ENCODE measurements around the gene IL24.
"Not testable (repeated sequence)": the region's sequence is repeated elsewhere in the genome, so short reads cannot be mapped to it uniquely, and the experiment has no call there.

IL24 gene, protein sequence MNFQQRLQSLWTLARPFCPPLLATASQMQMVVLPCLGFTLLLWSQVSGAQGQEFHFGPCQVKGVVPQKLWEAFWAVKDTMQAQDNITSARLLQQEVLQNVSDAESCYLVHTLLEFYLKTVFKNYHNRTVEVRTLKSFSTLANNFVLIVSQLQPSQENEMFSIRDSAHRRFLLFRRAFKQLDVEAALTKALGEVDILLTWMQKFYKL

DNA sequence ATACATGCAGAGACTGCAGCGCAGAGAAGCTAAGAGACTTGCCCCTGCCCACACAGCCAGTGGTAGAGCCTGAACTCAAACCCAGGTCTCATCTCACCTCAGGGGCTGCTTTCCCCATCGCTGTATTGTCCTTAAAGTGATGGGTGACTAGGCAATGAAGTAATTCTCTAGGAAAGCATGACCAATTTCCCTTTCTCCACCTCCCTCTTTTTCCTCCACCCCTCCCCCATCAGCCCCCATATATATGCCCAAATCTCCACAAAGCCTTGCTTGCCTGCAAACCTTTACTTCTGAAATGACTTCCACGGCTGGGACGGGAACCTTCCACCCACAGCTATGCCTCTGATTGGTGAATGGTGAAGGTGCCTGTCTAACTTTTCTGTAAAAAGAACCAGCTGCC, at the start of gene IL24:
Gene IL24 (plus strand): TSS at position 269 of the 400 bp plus-strand sequence. CDS start 390 bp downstream, outside the sequence.
- peak; percentile 69 for DNase-seq

DNA sequence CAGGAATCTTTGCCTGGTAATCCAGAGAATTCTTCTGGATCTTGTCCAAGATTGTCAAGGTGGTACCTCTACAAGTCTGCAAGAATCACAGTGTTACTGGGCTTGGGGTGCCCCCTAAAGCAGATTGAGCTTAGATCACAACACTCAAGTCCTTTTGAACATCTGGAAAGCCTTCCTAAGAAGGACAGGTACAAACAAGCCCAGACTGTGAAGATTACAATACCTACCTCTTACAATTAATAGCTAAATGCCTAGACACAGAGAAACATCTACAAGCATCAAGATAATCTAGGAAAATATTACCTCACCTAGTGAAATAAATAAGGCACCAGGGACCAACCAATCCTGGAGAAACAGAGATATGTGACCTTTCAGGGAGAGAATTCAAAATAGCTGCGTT, 49.3 kb upstream of the IL24 start:
- no peak for DNase-seq

DNA sequence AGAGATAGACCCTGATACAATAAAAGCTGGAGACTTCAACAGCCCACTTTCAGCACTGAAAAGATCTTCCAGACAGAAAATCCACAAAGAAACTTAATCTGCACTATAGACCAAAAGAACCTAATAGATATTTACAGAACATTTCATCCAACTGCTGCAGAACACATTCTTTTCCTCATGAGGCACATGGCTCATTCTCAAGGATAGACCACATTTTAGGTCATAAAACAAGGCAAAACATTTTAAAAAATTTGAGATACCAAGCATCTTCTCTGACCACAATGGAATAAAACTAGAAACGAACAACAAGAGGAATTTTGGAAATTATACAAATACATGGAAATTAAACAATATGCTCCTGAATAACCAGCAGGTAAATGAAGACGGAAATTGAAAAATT, 46.8 kb upstream of the IL24 start:
- no peak for DNase-seq

DNA sequence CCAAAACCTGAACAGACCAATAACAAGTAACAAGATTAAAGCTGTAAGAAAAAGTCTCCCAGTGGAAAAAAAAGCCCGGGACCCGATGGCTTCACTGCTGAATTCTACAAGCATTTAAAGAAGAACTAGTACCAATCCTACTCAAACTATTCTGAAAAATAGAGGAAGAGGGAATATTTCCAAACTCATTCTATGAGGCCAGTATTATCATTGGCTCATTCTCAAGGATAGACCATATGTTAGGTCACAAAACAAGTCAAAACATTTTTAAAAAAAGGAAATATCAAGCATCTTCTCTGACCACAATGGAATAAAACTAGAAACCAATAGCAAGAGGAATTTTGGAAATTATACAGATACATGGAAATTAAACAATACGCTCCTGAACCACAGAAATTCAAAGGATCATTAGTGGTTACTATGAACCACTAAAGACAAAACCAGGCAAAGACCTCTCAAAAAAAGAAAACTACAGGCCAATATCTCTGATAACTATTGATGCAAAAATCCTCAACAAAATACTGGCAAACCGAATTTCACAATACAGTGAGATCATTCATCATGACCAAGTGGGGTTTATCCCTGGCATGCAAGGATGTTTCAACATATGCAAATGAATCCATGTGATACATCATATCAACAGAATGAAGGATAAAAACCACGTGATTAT, 45.8 kb upstream of the IL24 start:
- no peak for DNase-seq

DNA sequence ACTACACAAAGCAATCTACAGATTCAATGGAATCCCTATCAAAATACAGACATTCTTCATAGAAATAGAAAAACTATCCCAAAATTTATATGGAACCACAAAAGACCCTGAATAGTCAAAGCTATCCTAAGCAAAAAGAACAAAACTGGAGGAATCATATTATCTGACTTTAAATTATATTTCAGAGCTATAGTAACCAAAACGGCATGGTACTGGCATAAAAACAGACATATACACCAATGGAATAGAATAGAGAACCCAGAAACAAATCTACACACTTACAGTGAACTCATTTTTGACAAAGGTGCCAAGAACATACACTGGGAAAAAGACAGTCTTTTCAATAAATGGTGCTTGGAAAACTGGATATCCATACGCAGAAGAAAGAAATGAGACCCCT, 44.6 kb upstream of the IL24 start:
- DNase-seq = not testable (repeated sequence)

DNA sequence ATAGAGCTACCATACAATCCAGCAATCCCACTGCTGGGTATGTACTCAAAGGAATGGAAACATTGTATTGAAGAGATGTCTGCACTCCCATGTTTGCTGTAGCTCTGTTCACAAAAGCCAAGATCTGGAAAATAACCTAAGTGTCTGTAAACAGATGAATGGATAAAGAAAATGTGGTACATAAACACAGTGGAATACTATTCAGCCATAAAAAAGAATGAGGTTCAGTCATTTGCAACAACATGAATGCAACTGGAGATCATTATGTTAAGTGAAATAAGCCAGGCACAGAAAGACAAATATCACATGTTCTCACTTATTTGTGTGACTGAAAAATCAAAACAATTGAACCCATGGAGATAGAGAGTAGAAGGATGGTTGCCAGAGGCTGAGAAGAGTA, 43.5 kb upstream of the IL24 start:
- DNase-seq = not testable (repeated sequence)

DNA sequence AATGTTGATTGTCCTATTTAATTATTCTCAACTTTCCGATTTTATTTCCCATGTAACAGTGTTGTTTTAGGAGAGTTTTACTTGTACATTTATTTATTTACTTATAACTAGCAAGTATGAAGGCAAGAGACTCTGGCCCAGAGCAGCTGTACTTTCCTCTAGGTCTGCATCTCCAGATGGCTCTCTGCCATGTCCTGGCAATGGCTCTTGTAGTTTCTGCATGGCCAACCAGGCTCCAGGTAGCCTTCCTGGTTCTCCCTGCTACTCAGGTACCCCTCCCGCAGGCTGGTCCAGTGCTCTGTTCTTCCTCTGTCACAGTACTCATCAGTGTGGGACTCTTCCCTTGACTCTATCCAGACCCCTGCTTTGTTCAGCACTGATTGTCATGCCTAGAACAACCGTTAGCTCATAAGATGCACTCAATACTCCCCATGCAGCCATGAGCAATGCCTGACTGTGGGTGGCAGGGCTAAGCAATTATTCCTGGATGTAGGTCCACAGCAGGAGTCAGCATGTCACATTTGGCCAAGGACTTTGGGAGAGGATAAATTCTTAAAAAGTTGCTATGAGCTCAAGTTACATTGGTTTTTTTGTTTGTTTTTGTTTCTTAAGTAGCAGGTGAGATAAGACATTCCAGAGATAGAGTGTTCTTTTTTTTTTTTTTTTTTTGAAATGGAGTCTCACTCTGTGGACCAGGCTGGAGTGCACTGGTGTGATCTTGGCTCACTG, 42.7 kb upstream of the IL24 start:
- DNase-seq = no peak

DNA sequence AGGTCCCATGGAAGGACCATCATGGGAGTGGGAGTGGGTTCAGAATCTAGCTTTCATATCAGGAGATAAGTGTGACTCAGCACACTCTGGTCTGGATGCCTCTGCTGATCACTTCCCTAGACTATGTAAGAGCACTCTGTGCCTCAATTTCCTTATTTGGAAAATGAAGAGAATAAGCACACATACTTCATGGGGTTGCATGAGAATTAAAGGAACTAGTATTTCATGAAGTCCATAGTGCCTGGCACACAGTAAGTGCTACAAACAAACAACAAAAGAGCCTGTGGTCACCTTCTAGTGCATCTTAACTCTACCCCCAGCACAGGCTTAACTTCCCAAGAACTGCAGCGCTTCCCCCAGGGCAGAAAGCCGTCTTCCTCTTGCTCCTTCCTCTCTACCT, 41.4 kb upstream of the IL24 start:
- DNase-seq = no peak

DNA sequence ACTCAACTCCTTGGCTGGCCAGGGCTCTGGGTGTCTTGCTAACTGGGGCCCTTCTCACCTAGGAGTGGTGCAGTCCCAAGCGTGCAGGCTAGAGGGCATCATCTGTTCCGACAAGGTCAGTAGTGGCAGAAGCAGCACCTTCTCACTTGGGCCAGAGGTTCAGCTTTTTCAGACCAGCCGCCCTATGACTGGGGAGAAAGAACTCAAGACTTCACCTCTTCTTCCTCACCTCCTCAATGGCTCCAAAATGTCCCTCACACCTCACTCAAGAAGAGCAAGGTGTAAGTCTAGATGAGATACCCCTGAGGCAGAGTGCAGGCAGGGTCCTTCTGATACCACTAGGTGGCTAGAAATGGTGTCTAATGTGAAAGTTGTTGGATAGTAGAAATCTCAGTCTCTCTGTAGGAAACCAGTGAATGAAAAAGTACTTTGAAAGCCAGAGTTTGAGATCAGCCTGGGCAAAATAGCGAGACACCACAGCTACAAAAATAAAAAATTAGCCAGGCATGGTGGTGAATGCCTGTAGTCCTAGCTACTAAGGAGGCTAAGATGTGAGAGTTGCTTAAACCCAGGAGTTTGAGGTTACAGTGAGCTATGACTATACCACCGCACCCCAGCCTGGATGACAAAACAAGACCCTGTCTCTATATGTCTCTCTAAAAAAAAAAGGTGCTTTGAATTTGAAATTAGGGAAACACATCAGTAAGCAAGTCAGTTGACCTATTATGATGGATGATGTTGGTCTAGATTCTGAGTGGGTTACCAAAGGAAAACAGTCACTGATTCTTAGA, 40.4 kb upstream of the IL24 start:
- DNase-seq = no peak

DNA sequence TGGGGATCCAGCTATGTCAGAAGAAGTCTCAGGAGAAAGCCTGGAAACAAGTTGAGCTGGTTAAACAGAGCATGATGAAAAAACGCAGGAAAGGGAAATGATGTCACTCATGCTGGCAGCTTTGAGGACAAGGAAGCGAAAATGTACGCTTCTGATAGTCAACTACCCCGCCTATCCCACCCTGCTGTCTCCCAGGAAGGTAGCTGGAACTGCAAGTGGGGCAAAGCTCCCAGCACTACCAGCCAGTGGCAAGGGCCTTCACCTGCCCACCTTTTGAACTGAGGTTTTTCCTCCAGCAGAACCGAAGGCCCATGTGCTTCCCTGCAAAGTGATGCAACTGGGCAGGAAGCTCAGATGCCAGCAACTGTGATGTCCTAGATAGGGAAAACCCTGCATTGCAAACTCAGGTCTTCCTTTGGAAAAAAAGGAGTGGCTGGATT, 38.1 kb upstream of the IL24 start:
- no peak for DNase-seq

DNA sequence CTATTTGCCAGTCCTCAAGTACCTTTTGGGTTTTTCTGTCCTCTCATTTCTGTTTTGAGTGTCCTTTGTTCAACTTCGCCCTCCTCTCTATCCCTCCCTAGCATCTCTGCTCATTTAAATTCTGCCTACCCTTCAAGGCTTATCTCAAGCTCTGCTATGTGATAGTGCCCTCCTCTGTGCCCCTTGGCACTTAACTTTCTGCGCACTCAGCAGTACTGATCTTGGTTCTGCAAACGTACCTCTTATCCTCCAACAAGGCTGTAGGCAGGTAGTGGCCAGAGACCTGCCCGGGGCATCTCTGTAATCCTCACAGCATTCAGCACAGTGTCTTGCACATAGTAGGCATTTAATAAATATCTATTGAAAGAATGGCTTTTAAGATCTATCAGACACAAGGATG, 37.1 kb upstream of the IL24 start:
- DNase-seq = no peak

DNA sequence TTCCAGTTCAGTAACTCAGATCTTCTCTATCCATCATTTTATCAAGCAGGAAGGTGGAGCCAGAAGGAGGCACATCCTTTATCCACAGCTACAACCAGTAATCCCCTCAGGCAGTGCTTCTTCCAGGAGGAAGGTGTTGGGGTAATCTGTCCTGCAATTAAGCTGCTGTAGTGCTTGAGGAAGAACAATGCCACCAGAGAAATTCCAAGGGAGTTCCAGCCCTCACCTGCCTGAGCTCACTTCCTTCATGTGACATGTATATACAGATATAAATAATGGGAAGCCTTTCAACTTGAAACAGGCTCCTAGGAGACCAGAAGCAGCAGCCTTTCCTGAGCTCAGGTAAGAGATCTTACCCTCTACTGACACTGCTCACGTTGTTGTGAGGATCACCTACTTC, 34.0 kb upstream of the IL24 start:
- DNase-seq = no peak

DNA sequence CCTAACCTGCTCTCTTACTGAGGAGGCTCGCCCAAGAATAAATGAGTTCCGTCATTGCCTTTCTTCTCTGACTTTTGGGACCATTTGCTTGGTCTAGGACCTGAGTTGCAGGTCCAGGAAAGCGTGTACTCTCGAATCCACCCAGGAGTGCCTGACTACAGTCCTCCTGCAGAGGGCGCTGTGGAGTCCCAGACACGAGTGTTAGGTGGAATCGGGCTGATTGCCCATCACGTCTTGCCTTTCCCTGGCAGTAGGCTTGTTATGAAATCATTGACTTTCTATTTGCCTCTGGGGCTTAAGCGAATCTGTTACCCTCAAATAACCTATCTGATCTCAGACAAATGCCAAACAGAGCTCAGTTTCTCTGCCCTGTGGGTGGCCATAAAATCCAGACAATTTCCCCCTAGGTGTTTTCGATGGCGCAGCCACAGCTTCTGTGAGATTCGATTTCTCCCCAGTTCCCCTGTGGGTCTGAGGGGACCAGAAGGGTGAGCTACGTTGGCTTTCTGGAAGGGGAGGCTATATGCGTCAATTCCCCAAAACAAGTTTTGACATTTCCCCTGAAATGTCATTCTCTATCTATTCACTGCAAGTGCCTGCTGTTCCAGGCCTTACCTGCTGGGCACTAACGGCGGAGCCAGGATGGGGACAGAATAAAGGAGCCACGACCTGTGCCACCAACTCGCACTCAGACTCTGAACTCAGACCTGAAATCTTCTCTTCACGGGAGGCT, 32.1 kb upstream of the IL24 start, which contains the start of gene IL20:
Gene IL20 (plus strand): TSS at position 685 of the 733 bp plus-strand sequence. CDS start 230 bp downstream, outside the sequence.
- DNase-seq = peak; percentile 94

DNA sequence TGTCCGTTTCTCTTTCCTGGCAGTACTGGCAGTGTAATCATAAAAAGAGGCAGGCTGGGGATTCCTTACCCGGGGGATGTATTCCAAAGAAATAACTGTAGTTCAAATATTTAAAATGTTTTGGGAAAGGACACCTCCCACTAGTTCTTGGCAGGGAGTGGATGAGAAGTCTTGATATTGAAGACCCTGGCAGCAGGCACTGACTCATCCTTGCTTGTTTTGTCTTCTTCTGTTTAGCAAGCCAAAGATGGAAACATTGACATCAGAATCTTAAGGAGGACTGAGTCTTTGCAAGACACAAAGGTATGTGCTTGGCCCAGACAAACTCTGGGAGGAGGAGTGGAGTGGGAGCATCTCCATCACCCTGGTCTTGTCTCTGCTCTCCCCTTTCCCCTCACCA, 31.2 kb upstream of the IL24 start:
- no peak for DNase-seq

DNA sequence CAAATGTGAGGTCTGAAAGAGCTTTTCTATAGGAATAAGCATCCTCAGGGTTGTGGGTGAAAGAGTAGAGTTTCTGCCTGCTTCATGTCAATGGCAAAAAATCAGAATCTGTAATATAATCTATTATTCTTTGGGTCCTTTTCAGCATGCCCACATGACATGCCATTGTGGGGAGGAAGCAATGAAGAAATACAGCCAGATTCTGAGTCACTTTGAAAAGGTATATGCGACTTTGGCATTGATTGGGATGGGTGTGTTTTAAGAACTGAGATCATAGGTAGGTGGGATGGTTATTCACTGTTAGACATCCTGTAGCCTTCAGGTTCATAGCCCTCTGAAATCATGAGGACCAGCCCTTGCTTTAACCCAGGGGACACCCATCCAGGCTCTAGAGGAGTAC, 30.0 kb upstream of the IL24 start:
- DNase-seq = no peak

DNA sequence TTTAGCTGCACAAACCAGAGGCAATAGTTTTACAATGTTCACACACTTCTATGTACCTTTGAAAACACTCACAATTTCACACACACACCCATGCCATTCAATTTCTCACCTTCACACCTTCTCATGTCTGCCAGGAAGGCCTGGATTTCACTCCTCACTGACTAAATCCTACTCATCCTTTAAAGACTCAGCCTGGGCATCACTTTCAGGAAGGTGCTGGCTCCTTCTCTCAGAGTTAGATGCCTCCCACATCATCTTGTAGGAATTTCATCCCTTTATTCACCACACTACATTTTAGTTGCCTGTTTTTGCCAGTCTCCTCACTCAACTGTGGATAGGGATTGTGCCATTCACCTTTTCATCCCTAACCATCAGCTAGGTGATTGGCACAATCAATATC, 29.5 kb upstream of the IL24 start:
- DNase-seq = no peak

DNA sequence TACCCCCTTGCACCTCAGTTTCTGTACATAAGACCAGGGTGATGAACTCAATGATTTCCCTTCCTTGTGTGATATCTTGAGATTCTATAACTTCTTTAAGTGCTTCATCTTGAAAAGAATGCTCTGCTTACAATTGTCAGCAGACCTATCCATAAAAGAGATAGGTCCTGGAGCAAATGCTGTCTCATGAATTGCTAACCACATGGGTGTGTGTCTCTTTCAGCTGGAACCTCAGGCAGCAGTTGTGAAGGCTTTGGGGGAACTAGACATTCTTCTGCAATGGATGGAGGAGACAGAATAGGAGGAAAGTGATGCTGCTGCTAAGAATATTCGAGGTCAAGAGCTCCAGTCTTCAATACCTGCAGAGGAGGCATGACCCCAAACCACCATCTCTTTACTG, 29.0 kb upstream of the IL24 start:
- no peak for DNase-seq

DNA sequence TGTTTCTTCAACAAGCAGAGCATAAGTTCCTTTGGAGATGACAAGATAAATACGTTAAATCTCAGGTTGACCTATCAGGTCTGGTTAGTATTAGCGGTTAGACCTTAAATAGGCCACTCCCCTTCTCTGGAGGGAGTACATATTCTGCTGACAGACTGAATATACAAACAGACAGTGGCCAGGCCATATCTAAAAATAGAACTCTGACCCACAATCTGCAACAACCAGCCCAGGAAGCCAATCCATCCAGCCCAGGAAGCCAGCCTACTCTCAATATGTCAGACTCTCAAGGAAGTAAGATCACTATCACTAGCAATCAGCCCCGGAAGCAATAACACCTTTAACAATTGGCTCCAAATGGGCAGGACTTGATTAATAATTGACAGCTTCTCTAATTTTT, 25.1 kb upstream of the IL24 start:
- DNase-seq = no peak

DNA sequence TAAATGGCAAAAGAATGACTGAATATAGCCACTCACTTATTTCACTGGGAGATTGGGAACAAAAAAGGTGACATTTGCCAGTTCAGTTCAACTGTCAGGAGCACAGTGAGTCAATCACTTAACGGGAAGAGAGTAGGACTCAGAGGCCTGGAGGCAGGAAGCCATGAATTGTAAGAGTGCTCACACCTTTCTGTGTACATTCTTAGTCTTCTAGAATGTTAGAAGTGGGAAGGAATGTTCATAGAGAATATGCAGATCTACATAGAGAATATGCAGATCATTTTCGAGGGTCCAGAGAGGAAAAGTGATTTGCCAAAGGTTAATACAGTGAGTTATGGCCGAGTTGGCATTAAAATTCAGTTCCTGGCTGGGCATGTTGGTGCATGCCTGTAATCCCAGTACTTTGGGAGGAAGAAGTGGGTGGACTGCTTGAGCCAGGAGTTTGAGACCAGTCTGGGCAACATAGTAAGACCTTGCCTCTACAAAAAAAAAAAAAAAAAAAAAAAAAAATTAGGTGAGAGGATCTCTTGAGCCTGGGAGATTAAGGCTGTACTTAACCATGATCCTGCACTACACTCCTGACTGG, 23.5 kb upstream of the IL24 start:
- no peak for DNase-seq

DNA sequence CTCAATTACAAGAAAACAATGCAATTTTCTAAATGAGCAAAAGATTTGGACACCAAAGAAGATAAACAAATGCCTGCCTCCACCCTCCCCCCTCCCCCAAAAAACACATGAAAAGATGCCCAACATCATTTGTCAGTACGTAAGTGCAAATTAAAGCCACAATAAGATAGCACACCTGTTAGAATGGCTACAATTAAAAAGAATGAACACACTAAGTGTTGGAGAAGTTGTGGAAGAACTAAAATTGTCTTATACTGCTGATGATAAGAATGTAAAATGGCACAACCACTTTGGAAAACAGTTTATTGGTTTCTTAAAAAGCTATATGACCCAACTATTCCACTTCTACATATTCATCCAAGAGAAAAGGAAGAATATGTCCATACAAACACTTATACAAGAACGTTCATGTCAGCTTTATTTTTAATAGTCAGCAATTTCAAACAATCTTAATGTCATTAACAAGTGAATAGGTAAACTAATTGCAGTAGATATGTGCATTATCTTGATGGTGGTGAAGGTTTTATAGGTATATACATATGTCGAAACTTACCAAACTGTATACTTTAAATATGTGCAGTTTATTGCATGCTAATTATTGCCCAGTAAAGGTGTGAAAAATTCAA, 21.4 kb upstream of the IL24 start:
- no peak for DNase-seq

DNA sequence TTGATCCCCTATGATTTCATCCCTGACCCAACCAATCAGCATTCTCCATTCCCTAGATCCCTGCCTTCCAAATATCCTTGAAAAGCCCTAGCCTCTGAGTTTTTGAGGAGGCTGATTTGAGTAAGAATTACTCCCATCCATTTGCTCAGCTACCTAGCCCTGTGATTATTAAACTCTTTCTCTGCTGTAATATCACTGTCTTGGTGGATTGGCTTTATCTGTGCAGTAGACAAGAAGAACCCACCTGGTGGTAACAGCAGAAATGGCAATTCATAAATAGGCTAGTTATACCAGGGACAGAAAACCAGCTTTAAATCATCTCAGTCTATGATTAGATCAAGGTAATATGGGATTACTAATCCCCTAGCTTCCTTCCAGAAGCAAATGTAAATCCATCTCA, 18.8 kb upstream of the IL24 start:
- no peak for DNase-seq

DNA sequence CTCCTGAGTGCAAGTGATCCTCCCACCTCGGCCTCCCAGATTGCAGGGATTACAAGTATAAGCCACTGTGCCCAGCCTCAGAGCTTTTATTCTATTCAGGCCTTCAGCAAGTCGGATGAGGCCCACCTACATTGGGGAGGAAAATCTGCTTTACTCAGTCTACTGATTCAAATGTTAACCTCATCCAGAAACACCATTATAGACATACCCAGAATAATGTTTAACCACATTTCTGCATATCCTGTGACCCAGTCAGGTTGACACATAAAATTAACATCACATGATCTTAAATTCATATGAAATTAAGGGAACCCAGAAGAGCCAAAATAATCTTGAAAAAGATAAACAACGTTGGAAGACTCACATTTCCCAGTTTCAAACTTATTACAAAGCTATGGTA, 16.9 kb upstream of the IL24 start:
- DNase-seq = no peak

Data from activated effector memory CD4-positive, alpha-beta T cell treated with anti-CD3 and anti-CD28 coated beads, Interleukin-2, amount 50 U/mL, for 16 hours (primary cell).